Tibial artery (tissue), 4 donors: ENCODE results near the gene DOCK8.
"Not testable (repeated sequence)": the region's sequence is repeated elsewhere in the genome, so short reads cannot be mapped to it uniquely, and the experiment has no call there.

Experiments used
- DNase-seq, 2 donors: peaks; one replicate each; pipeline ENCODE4 v3.0.0-alpha.2; 2019
- H3K27ac ChIP-seq, 2 donors: fragments of 200-600 bp; sonication (generic) in 1 of 2; 1 replicate in 1 of 2; 2 replicates in 1 of 2; pipeline ENCODE4 v1.5.1; 2018 to 2019; ENCODE audit warnings: mild to moderate bottlenecking in 1 of 2
- H3K27me3 ChIP-seq, 2 donors: fragments of 200-600 bp; sonication (generic) in 1 of 2; one replicate each; pipeline versions ENCODE4 v1.5.1 to v1.6.0; 2016 to 2019
- H3K36me3 ChIP-seq, 3 donors: fragments of 200-600 bp; sonication (generic) in 2 of 3; one replicate each; pipeline ENCODE4 v1.5.1; 2016 to 2019; ENCODE audit warnings: mild to moderate bottlenecking in 2 of 3
- H3K4me1 ChIP-seq, 4 donors: fragments of 200-600 bp; sonication (generic) in 2 of 4; 1 replicate in 3 of 4; 2 replicates in 1 of 4; pipeline ENCODE4 v1.5.1; 2016 to 2019
- H3K4me3 ChIP-seq, 2 donors: fragments of 200-600 bp; sonication (generic) in 1 of 2; 1 replicate in 1 of 2; 2 replicates in 1 of 2; pipeline ENCODE4 v1.5.1; 2018 to 2019; ENCODE audit warnings: mild to moderate bottlenecking in 2 of 2
- H3K9me3 ChIP-seq, 3 donors: fragments of 200-600 bp; sonication (generic) in 1 of 3; one replicate each; pipeline ENCODE4 v1.5.1; 2016 to 2019
- intact Hi-C: fragments of 100-400 bp; cut with DNase I; formaldehyde crosslinking; loops from one replicate; pipeline ENCODE4 v1.15.0; 2023; ENCODE audit warnings: low total_unique reads
- TF ChIP-seq, protein P1 (sequence below), 2 experiments: fragments of 200-600 bp in 1 of 2; fragments of 450-650 bp in 1 of 2; IDR thresholded peaks; one replicate each; pipeline ENCODE4 v1.5.1; 2017 to 2019; ENCODE audit warnings: antibody characterized with exemption in 2 of 2, mild to moderate bottlenecking in 1 of 2, moderate library complexity in 1 of 2

The DOCK8 gene

DNA sequence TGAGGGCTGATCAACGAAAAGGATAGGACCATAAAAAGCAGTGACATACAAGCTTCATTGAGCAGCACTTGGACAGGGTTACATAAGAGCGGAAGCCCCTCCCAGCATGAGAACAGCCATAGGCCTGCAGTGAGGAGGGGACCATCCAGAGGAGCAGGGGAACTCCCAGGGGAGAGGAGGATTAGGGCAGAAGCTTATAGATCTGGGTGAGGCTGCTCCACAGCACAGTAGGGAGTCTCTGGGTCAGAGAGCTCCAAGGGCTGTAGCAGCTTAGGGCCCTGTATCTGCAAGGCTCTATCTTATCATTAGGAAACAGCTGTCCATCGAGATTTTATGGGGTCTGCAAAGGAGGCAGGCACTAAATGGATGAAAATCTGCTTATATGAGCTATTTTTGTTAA lies 186.6 kb downstream of the DOCK8 start:
- Histone ChIP-seq H3K4me1 (no peaks in the 10 kb centered on the region), H3K9me3 (no peaks in the 10 kb centered on the region), H3K27me3 (no peaks in the 10 kb centered on the region), H3K27ac (no peak overlapping the region), H3K36me3 (peaks cover 0 to 18% (median 0%) of the 10 kb centered on the region in 3 donors), H3K4me3 (no peak overlapping the region)
- no peak for DNase-seq
- TF ChIP-seq, protein P1, sequence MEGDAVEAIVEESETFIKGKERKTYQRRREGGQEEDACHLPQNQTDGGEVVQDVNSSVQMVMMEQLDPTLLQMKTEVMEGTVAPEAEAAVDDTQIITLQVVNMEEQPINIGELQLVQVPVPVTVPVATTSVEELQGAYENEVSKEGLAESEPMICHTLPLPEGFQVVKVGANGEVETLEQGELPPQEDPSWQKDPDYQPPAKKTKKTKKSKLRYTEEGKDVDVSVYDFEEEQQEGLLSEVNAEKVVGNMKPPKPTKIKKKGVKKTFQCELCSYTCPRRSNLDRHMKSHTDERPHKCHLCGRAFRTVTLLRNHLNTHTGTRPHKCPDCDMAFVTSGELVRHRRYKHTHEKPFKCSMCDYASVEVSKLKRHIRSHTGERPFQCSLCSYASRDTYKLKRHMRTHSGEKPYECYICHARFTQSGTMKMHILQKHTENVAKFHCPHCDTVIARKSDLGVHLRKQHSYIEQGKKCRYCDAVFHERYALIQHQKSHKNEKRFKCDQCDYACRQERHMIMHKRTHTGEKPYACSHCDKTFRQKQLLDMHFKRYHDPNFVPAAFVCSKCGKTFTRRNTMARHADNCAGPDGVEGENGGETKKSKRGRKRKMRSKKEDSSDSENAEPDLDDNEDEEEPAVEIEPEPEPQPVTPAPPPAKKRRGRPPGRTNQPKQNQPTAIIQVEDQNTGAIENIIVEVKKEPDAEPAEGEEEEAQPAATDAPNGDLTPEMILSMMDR (IDR thresholded peaks at IDR 0.05): no peak
- intact Hi-C loops: no loop called here

DNA sequence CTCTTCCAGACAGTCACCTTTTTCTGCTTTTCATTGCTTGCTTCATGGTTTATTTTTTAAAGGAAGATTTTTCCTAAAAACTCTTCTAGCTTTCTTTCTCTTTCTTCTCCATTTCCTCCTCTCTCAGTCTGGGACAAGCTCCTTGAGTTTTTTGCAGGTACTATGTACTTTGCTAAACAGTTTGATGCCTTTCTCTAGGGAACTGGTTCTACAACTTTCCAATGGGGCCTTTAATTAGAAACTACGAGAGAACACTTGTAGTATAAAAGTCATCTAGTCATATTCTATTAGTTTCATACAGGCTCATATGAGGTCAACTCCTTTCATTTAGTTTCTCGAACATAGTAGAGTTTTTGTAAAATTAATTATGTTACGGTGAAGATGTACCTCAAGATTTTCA lies 189.6 kb downstream of the DOCK8 start:
- no peaks in the 10 kb centered on the region for H3K27me3 ChIP-seq
- H3K36me3 ChIP-seq: peaks cover 0 to 20% (median 0%) of the 10 kb centered on the region in 3 donors
- H3K27ac ChIP-seq: no peak overlapping the region
- H3K4me3 ChIP-seq: no peak overlapping the region
- intact Hi-C loops: no loop called here
- H3K4me1 ChIP-seq: no peaks in the 10 kb centered on the region
- TF ChIP-seq, protein P1 (IDR thresholded peaks at IDR 0.05): no peak
- no peak for DNase-seq
- no peaks in the 10 kb centered on the region for H3K9me3 ChIP-seq

DNA sequence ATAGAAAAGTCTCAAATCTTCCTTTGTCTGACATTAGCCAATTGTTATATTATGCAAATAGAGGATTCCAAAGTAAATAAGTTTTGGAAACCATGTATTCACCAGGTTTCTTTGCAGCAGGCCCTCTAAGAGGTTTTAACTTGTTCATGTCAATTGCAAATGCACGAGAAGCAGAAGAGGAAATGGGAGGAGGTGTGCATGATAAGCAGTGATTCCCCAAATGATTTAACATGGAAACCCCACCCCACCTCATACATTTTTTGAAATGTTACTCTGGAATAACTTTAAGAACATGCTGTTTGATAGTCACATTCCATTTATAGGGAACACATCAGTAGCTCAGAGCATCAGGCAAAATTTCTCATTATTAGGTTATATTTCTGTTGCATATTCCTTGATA lies 190.7 kb downstream of the DOCK8 start:
- H3K27ac ChIP-seq: no peak overlapping the region
- H3K4me1 ChIP-seq: no peaks in the 10 kb centered on the region
- H3K9me3 ChIP-seq: no peaks in the 10 kb centered on the region
- no peak overlapping the region for H3K4me3 ChIP-seq
- H3K36me3 ChIP-seq: peaks cover 0 to 10% (median 0%) of the 10 kb centered on the region in 3 donors
- DNase-seq: no peak
- H3K27me3 ChIP-seq: no peaks in the 10 kb centered on the region
- intact Hi-C loops: no loop called here
- TF ChIP-seq, protein P1 (IDR thresholded peaks at IDR 0.05): no peak

DNA sequence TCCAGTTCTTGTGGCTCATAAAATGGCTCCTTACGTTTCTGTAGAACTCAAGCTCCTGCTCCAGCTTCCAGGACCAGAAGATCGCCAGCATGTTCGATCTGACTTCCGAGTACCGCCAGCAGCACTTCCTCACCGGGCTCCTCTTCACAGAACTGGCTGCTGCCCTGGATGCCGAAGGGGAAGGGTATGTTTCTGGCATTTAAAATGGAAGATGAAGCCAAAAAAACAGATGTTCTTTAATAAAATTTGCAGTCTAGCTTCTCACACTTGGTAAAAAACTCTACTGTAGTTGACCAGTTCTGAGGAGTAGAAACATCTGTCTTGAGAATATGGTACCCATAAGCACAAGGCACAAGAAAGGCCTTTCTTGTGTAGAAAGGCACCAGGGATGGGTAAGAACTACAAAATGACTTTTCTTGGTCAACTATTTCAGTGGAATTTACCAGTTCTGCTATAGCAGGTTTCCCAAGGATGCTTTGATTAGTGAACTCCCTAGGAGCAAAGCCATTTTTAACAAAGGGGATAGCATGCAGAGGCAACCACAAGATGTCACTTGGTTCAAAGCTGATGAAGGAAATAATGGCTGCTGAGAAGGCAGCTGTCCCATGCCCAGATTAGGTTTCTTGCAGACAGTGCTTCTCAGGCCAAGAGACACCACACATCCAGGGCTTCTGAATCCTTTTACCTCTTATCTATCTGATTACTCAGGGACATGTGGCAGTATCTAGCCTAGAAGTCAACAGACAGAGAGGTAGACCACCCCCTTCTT lies 192.4 kb downstream of the DOCK8 start:
- intact Hi-C loops: no loop called here
- TF ChIP-seq, protein P1 (IDR thresholded peaks at IDR 0.05): no peak
- Histone ChIP-seq H3K27ac (no peak overlapping the region), H3K4me1 (no peaks in the 10 kb centered on the region), H3K4me3 (no peak overlapping the region), H3K36me3 (peaks cover 0 to 6% (median 0%) of the 10 kb centered on the region in 3 donors), H3K27me3 (no peaks in the 10 kb centered on the region), H3K9me3 (no peaks in the 10 kb centered on the region)
- DNase-seq: no peak

DNA sequence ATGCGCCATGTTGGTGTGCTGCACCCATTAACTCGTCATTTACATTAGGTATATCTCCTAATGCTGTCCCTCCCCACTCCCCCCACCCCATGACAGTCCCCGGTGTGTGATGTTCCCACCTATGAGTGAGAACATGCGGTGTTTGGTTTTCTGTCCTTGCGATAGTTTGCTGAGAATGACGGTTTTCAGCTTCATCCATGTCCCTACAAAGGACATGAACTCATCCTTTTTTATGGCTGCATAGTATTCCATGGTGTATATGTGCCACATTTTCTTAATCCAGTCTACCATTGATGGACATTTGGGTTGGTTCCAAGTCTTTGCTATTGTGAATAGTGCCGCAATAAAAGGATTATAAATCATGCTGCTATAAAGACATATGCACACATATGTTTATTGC lies 195.0 kb downstream of the DOCK8 start:
- H3K27ac ChIP-seq: not testable (repeated sequence)

DNA sequence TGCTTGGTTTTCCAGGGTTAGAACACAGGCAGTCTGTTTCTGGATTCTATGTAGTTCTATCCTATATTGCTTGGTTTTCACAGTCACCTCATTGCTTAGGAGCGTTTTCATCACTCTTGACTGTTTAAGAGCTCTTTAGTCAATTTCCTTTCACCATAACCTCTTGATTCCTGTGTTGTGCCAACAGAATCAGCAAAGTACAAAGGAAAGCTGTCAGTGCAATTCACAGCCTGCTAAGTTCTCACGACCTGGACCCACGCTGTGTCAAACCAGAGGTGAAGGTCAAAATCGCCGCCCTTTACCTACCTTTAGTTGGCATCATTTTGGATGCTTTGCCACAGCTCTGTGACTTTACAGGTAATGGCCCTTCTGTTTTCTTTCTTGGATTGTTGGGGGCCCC lies 199.9 kb downstream of the DOCK8 start:
- Histone ChIP-seq H3K27ac (no peak overlapping the region), H3K4me3 (no peak overlapping the region), H3K27me3 (no peaks in the 10 kb centered on the region), H3K36me3 (no peaks in the 10 kb centered on the region), H3K9me3 (no peaks in the 10 kb centered on the region), H3K4me1 (no peaks in the 10 kb centered on the region)
- intact Hi-C loops: no loop called here
- DNase-seq: no peak
- TF ChIP-seq, protein P1 (IDR thresholded peaks at IDR 0.05): no peak

More for the DNA sequence above, 195.0 kb downstream of the DOCK8 start:
- H3K4me1 ChIP-seq, H3K9me3 ChIP-seq, intact Hi-C loops, DNase-seq, H3K4me3 ChIP-seq, H3K36me3 ChIP-seq, H3K27me3 ChIP-seq: not testable (repeated sequence)
